Measurements from ENCODE around the gene CCDC57. TPM values are rescaled to one million over a fixed set of nuclear protein-coding genes. Genes with fewer than 3 reads are reported as not detected.
A peak's percentile ranks its signal among the peaks of the same experiment; 100 is the strongest.

The CCDC57 gene
- total and polyA plus RNA-seq, 2 of the 8 experiments (the other 6 are each of a cell fraction or from before 2014, with no cell fraction given) = 8.4 to 12.9 TPM

- H3K4ac ChIP-seq (replicated peaks; ENCODE audit: insufficient read length, low read depth, low read length) = no peak overlapping the region
- H3K56ac ChIP-seq (replicated peaks; ENCODE audit: insufficient read length, low read depth, low read length) = no peak overlapping the region
- peaks cover 3 to 6% of the 10 kb centered on the region in 2 experiments for H4K20me1 ChIP-seq (replicated peaks in 1 of 2; ENCODE audit: control insufficient read depth in 1 of 2, insufficient read depth in 2 of 2, low read length in 2 of 2)
- no peaks in the 10 kb centered on the region for H3K9me3 ChIP-seq (ENCODE audit: insufficient read depth in 2 of 2, low read depth in 1 of 2, low read length in 1 of 2)
- H3K23me2 ChIP-seq (ENCODE audit: low read depth, low read length) = 0 out of 2 replicates have a peak, but pooled peaks cover 2% of the 10 kb centered on the region
- H3K36me3 ChIP-seq (ENCODE audit: control insufficient read depth in 2 of 4, insufficient read depth in 4 of 4, low read length in 3 of 4) = no peaks in the 10 kb centered on the region
- no peak overlapping the region for H3K14ac ChIP-seq (ENCODE audit: insufficient read length)
- TF ChIP-seq YY1 (IDR thresholded peaks at IDR 0.05; ENCODE audit: low read depth, low read length) = no peak
- H2AFZ ChIP-seq (ENCODE audit: low read length) = no peak overlapping the region
- H3K4me2 ChIP-seq (ENCODE audit: insufficient read depth in 1 of 2, low read depth in 2 of 2, low read length in 2 of 2) = no peak overlapping the region
- no peak for FAIRE-seq
- ChIA-PET CTCF (ENCODE audit: partially characterized antibody) (interaction anchor here (0.6 to 10.5 kb wide), 3 partner anchors 10 to 181 kb away, joined by 3 to 61 read pairs (median 4); no protein-coding TSS in a partner anchor), POLR2A (ENCODE audit: partially characterized antibody) (interaction anchor here (2.1 to 3.5 kb wide), 2 partner anchors 14 to 19 kb away, joined by 10 to 13 read pairs; no protein-coding TSS in a partner anchor)
- no peak overlapping the region for H2BK12ac ChIP-seq (ENCODE audit: low read depth, low read length)
- WGBS, 2 experiments (ENCODE audit: extremely low coverage in 1 of 2, insufficient coverage in 1 of 2, insufficient read length in 1 of 2, insufficient replicate concordance in 2 of 2, low coverage in 1 of 2, low lambda C conversion rate in 2 of 2, missing lambda C conversion rate in 1 of 2) = 89% methylated on average over 17 of the region's 18 CpGs; no CpG with 5 or more reads in 1 of the 2 experiments
- 0 out of 2 replicates have a peak overlapping the region, but pooled peaks have one; percentile 57 for H2AK5ac ChIP-seq (ENCODE audit: low read depth, low read length)
- 0 out of 7 replicates have a peak overlapping the region, but pooled peaks of 1 of the 4 experiments have one; percentile 7 for H3K9ac ChIP-seq (replicated peaks in 1 of 4; ENCODE audit: extremely low read depth in 1 of 4, low read depth in 3 of 4, low read length in 3 of 4)
- no peak overlapping the region for H4K91ac ChIP-seq (replicated peaks; ENCODE audit: insufficient read length, low read length)
- H2BK15ac ChIP-seq (ENCODE audit: low read length) = no peak overlapping the region
- H3K27me3 ChIP-seq (replicated peaks in 1 of 4; ENCODE audit: control insufficient read depth in 3 of 4, extremely low read depth in 1 of 4, insufficient read depth in 3 of 4, low read length in 3 of 4) = no peaks in the 10 kb centered on the region; a peak in 1 of 7 replicates
- H3K79me1 ChIP-seq (ENCODE audit: low read depth, low read length) = no peaks in the 10 kb centered on the region
- no peak overlapping the region for H4K5ac ChIP-seq (ENCODE audit: insufficient read length, low read depth, low read length)
- H3K4me3 ChIP-seq (ENCODE audit: extremely low read depth in 1 of 4, insufficient read depth in 2 of 4, low read depth in 3 of 4, low read length in 4 of 4) = no peak overlapping the region
- H4K8ac ChIP-seq (ENCODE audit: extremely low read depth, insufficient read depth, low read length) = no peak overlapping the region
- no peak overlapping the region for H3K23ac ChIP-seq (ENCODE audit: insufficient read length)
- no peak overlapping the region for H3K27ac ChIP-seq (ENCODE audit: low read depth, low read length)
- 0 out of 2 replicates have a peak overlapping the region, but pooled peaks have one; percentile 61 for H2BK20ac ChIP-seq (ENCODE audit: low read length)
- no peak overlapping the region for H3K18ac ChIP-seq (ENCODE audit: extremely low read depth, low read length)
- no peaks in the 10 kb centered on the region for H3K79me2 ChIP-seq (ENCODE audit: control insufficient read depth in 1 of 2, insufficient read depth in 2 of 2, low read length in 2 of 2)
- no peak overlapping the region for H2BK120ac ChIP-seq (replicated peaks; ENCODE audit: low read depth, low read length)
- DNase-seq (ENCODE audit: low read depth in 1 of 2, low spot score in 2 of 2) = no peak
- no peak overlapping the region for H2BK5ac ChIP-seq (ENCODE audit: low read depth, low read length)
- peaks cover 0 to 8% (median 2%) of the 10 kb centered on the region in 4 experiments; a peak in 4 of 7 replicates for H3K4me1 ChIP-seq (replicated peaks in 1 of 4; ENCODE audit: control insufficient read depth in 3 of 4, insufficient read depth in 4 of 4, low read length in 3 of 4)
These were observed 94.4 kb downstream of the CCDC57 start for GRCh38 chr17:82118168-82118814.
